NB4 (cell line): ENCODE measurements around the gene RASGRP2.
"Not testable (repeated sequence)": the region's sequence is repeated elsewhere in the genome, so short reads cannot be mapped to it uniquely, and the experiment has no call there.

Source experiments
- DNase-seq: peaks from one replicate; pipeline ENCODE4 v3.0.0; 2010; ENCODE audit warnings: low read depth
- H3K4me3 ChIP-seq: one replicate; pipeline ENCODE4 v1.5.1; 2011; ENCODE audit warnings: mild to moderate bottlenecking, low read depth, low read length, moderate library complexity
- CTCF ChIP-seq: IDR thresholded peaks from one replicate; pipeline ENCODE4 v1.5.1; 2012; ENCODE audit warnings: low read depth, low read length
- MAX ChIP-seq: IDR thresholded peaks from 2 replicates; pipeline ENCODE4 v1.6.1; 2011; ENCODE audit warnings: low read depth, low read length
- MYC ChIP-seq: IDR thresholded peaks from 2 replicates; pipeline ENCODE4 v1.6.1; 2011; ENCODE audit warnings: low read depth, low read length
- POLR2A ChIP-seq: IDR thresholded peaks from 2 replicates; pipeline ENCODE4 v1.6.1; 2011; ENCODE audit warnings: mild to moderate bottlenecking; ENCODE audit not compliant: insufficient read length; ENCODE audit errors: extremely low read depth

The RASGRP2 gene

GRCh38 chr11:64711138-64711955 lies 32.6 kb downstream of the RASGRP2 start:
- H3K4me3 ChIP-seq, result no peak overlapping the region
- DNase-seq, result no peak
- no peak for TF ChIP-seq CTCF
- no peak for TF ChIP-seq MYC
- no peak for TF ChIP-seq POLR2A
- TF ChIP-seq MAX, result no peak

GRCh38 chr11:64710418-64711137 lies 33.4 kb downstream of the RASGRP2 start:
- DNase-seq, result peak; percentile 65
- H3K4me3 ChIP-seq, result no peak overlapping the region
- no peak for TF ChIP-seq CTCF
- TF ChIP-seq MYC, result no peak
- TF ChIP-seq MAX, result no peak

GRCh38 chr11:64705501-64705900 lies 38.4 kb downstream of the RASGRP2 start:
- H3K4me3 ChIP-seq, result no peak overlapping the region
- DNase-seq, result no peak
- TF ChIP-seq POLR2A (no peak), MAX (no peak)

GRCh38 chr11:64703048-64703447 lies 40.9 kb downstream of the RASGRP2 start:
- DNase-seq, result no peak
- no peak for TF ChIP-seq MYC
- H3K4me3 ChIP-seq, result no peak overlapping the region

- not testable (repeated sequence) for H3K4me3 ChIP-seq, DNase-seq
Observed at GRCh38 chr11:64701956-64702355, 42.0 kb downstream of the RASGRP2 start.

- no peak for TF ChIP-seq CTCF
- TF ChIP-seq MAX, result no peak
- no peak for TF ChIP-seq MYC
- TF ChIP-seq POLR2A, result no peak
Observed at GRCh38 chr11:64698427-64698826, 45.5 kb downstream of the RASGRP2 start.

GRCh38 chr11:64697663-64698375 lies 46.1 kb downstream of the RASGRP2 start:
- no peak overlapping the region for H3K4me3 ChIP-seq
- TF ChIP-seq POLR2A, result no peak
- no peak for TF ChIP-seq CTCF
- no peak for TF ChIP-seq MAX
- TF ChIP-seq MYC, result no peak
- DNase-seq, result no peak

More at GRCh38 chr11:64698427-64698826, 45.5 kb downstream of the RASGRP2 start:
- DNase-seq, result no peak
- H3K4me3 ChIP-seq, result no peak overlapping the region
